HG02885 (cell line): ENCODE results near the gene OLA1.

ENCODE experiments used
- ATAC-seq: cut with Tn5 transposase; IDR thresholded peaks from one replicate; pipeline ENCODE4 v1.9.1; 2021; ENCODE audit warnings: mild to moderate bottlenecking; ENCODE audit not compliant: unreplicated experiment, poor library complexity

Gene OLA1

DNA sequence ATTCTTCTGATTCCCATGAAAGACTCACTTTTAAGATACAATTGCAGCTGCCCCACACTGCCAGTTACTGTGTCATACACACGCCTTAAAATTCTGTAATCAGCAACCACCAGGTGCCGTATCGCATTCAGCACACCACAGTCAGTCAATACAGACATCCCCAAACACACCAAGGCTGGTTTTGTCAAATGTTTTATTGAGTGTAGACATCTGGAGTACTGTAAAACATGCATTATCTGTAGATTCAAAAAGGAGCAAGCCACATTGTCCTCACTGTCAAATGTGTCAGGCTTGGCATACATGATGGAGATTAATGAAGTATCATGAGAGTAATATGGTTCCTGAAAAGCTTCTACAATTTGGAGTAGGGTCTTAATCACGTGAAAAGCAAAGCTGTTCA lies 173.5 kb downstream of the OLA1 start:
- ATAC-seq, result no peak

- no peak for ATAC-seq
Measured at GRCh38 chr2:174072857-174073256, 175.5 kb downstream of the OLA1 start.

DNA sequence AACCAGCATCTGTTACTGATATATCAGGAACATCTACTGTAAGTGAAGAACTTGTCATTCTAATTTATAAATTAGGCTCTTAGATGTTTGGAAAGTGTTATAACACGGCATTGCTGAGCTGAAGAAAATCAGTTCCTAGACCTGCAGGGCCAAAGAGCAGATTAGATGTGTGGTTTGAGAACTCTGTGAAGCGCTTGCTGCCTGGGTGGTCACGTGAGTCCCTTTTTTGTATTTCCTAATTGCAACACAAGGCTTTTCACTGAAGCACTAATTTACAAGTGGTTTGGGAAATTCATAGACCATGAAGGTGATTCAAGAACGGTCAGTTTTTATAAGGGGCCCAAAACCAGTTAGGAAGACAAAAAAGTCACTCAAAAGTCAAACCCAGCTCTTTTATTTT lies 176.3 kb downstream of the OLA1 start:
- ATAC-seq, result no peak

GRCh38 chr2:174071321-174071720 lies 177.0 kb downstream of the OLA1 start:
- ATAC-seq, result no peak

DNA sequence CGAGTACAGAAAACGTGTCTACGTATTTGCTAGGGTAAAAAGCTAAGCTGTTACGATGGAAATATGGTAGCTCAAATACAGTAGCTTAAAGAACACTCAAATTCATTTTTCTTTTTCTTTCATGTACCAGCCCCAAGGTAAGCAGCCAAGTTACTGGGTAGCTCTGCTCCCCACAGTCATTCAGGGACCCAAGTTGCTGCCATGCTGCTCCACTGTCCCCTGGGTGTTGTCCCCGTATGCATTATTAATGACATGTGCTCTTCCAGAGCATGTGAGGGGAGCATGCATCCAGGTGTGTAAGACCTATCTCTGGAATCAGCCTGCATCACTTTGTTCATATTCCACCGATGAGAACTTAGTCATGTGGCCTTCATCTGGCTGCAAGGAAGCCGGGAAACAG lies 178.1 kb downstream of the OLA1 start:
- no peak for ATAC-seq

GRCh38 chr2:174067815-174068214 lies 180.5 kb downstream of the OLA1 start:
- ATAC-seq, result no peak

- no peak for ATAC-seq
Measured at GRCh38 chr2:174066871-174067270, 181.5 kb downstream of the OLA1 start.

- no peak for ATAC-seq
Measured at GRCh38 chr2:174063492-174064092, 184.7 kb downstream of the OLA1 start.

- no peak for ATAC-seq
Measured at GRCh38 chr2:174062934-174063333, 185.4 kb downstream of the OLA1 start.

DNA sequence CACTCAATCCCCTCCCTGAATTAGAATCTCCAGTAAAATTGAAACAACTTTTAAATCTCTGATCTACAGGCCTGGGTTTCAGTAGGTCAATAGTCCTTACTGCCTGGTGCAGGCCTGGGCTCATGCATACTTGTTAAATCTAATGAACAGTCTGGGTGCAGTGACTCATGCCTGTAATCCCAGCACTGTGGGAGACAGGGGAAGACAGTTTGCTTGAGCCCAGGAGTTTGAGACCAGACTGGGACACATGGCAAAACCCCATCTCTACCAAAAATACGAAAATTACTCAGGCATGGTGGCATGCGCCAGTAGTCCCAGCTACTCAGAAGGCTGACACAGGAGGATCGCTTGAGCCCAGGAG lies 188.5 kb downstream of the OLA1 start:
- no peak for ATAC-seq

DNA sequence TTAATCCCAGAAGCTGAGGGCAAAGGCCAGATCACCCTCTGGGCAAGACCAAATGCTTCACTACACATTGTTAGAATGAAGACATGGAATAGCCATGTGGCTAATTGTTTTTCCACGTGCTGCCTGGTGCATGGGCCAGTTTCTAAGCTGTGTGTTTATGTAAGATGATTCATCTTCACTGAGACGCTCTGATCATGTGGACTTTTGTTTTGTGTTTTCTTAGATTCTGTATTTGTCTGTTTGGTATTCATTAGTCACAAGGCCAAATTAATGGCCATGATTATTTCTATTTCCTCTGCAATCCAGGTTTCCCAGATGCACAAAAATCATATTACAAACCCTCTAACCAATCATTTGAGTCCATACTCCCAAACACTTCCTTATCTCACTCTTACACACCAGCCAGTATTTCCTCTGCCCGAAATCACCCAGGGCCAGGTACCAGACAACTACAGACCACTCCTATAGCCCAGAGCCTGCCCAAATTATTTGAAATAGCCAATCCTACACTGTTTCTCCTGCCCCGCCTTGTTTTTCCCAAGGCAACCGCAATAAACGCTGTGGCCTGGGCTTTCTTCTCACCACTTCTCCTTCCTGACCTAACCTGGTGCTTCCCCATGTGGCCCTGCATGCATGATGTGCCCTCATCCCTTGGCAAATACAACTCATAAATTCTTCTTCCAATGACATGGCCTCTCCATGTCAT lies 189.0 kb downstream of the OLA1 start:
- no peak for ATAC-seq

DNA sequence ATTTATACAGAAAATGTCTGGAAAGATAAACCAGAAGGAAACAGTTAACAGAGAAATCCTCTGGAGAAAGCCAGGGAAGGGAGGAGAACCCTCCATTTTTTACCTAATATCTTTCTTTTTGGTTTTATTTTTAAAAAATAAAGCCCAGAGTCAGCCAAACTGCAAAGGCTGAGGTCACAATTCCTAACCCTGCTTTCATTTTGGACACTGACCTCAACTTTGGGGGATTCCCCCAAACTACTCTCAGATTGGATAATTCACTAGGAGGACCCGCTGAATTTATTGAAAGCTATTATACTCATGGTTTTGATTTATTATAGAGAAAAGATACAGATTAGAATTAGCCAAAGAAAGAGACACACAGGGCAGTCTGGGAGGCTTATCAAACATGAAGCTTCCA lies 189.9 kb downstream of the OLA1 start:
- ATAC-seq, result no peak

DNA sequence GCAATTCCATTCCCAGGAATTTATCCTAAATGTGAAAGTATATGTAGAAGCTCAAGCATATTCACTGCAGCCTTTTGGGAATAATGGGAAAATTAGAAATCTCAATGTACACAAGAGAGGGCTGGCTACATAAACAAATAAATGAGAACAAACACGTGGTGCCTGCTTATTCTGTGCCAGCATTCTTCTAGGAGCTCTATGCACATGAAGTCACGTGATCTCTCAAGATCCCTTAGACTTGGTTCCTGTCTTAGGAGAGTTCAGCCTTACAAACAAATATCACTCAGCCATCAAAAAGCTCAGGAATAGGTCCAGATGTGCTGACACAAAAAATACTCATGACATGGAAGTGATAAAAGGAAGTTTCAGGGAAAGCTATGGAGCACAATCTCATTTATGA lies 190.3 kb downstream of the OLA1 start:
- ATAC-seq, result no peak

GRCh38 chr2:174054926-174055325 lies 193.4 kb downstream of the OLA1 start:
- no peak for ATAC-seq

DNA sequence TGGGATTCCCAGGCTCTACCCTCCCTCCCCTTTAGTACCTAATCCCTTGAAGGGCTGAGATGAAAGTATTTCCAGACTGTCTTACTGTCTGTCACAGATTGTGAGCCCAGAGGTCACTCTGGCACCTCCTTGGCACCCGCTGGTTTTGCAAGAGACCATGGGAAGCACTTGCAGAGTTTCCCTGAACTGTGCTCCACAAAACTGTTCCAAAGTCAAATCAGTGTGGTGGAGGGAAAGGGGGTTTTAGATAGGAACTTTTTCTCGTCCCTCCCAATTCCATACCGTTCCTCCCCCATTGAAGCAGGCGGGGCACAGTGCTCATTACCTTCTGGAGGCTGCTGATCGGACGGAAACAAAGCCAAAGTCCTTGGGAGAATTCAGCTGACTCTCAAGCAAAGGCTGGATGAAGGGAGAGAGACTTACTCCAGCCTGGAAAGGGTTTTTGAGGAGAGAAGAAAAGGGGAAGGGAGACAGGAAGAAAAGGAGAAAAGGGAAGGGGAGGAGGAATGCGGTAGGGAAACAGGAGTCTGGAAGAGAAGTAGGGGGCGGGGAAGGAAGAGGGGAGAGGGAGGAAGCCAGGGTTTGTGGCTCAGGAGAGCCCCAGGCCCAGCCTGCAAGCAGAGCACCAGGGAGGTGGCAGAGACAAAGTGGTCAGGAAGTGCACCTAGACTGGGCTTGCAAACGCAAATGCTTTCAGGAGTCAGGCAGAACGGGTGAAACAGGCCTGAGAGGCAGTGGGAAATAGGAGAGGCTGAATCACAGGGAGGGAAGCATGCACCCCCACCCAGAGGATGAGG lies 194.8 kb downstream of the OLA1 start:
- no peak for ATAC-seq

GRCh38 chr2:174052584-174052976 lies 195.8 kb downstream of the OLA1 start:
- no peak for ATAC-seq

DNA sequence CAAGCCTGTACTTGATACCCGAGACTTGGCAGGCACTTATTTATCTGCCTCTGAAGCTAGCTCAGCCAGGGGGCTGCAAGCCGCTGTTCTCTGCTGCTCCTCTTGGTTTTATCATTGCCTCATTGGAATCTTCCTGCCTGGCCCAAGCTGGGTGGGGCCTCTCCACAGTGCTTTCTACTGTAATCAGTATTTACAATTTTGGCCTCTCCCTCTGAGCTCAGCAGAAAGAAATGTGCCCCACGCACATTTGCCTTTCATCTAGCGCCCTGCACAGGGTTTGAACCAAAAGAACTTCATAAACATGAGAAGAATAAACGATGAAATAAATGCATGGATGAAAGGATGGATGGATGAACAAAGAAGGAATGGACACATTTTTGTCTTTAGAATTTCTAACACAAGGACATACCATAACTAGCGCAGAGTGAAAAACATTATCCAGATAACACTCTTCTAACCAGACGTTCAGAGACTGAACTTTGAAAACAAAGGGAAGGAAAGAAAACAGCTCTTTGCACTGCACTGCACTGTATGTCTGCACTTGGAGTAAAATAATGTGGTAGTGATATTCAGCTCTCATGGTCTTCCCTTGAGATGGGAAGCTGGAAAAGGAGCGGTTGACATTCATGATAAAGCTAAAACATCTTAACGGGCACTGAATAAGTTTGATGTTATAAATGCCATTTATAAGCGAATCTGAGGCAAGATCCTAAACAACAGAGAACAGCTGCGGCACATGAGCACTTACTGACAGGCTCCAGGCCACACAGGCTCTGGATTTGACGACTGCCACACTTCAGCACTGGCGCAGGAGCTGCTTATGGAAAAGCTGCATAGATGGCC lies 196.4 kb downstream of the OLA1 start:
- no peak for ATAC-seq

DNA sequence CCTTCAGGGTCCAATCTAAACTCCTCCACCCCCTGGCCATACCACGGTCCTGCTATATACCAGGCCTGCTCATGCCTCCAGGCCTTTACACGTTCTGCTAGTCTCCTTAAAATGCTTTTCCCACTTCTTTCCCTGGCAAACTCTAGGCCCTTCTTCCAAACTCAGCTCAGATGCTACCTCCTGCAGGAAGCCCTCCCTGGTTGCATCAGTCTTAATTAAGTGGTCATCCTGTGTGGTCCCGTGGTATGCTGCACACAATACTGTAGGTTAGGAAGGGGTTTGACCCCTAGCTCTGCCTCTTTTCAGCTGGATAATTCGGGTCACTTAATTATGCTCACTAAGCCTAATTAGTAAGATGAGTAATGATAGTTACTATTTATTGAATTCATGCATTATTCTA lies 197.3 kb downstream of the OLA1 start:
- no peak for ATAC-seq

DNA sequence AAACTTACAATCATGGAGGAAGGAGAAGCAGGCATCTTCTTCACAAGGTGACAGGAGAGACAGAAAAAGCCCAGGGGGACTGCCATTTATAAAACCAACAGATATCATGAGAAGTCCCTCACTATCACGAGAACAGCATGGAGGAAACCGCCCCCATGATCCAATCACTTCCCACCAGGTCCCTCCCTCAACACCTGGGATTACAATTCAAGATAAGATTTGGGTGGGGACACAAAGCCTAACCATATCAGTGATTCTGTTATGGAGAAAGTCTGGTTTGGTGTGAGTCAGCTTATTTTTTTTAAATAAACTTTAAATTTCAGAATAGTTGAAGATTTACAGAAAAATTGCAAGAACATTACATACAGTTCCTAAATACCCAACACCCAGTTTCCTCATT lies 198.4 kb downstream of the OLA1 start:
- no peak for ATAC-seq

GRCh38 chr2:174048243-174048642 lies 200.1 kb downstream of the OLA1 start:
- no peak for ATAC-seq

DNA sequence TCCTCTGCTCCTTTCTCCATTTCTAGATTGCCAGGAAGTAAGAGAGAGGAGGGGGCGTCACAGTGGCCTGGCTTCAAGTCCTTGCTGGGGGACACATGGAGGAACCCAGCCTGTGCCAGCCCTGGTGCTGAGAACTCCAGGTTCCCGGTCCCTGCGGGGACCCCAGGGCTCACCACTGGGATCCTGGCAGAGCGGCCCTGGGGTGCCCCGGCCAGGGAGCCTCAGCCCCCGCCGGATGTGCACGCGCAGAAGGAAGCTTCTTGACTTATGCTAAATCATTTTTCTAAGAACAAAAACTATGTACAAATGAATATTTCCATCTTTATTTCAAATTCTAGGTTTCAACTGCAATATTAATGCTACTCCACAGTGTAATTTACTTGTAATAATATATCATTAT lies 200.6 kb downstream of the OLA1 start:
- ATAC-seq, result no peak
